ENCODE measurements around the gene XRCC4.
"Not testable (repeated sequence)": the region's sequence is repeated elsewhere in the genome, so short reads cannot be mapped to it uniquely, and the experiment has no call there.

The XRCC4 gene

GRCh38 chr5:83151821-83152220 is 74.5 kb downstream of the XRCC4 start (continued):
- no peak for TF ChIP-seq ZBTB49 (tag by site-specific recombination; IDR thresholded peaks at IDR 0.05; ENCODE audit: low read depth)
- no peak for TF ChIP-seq ZBTB1 (tag by site-specific recombination; IDR thresholded peaks at IDR 0.05)
- TF ChIP-seq ZNF146 (tag by site-specific recombination; IDR thresholded peaks at IDR 0.05), result no peak
- TF ChIP-seq ZNF184 (tag by site-specific recombination; IDR thresholded peaks at IDR 0.05), result no peak
- no peak for TF ChIP-seq ZNF157 (tag by site-specific recombination; IDR thresholded peaks at IDR 0.05)
- no peak for TF ChIP-seq KLF17 (tag by site-specific recombination; IDR thresholded peaks at IDR 0.05)
- no peak for TF ChIP-seq ZBTB17 (tag by site-specific recombination; IDR thresholded peaks at IDR 0.05)
- no peak for TF ChIP-seq BCL6B (tag by site-specific recombination; IDR thresholded peaks at IDR 0.05)
- TF ChIP-seq ZNF488 (tag by site-specific recombination; IDR thresholded peaks at IDR 0.05), result no peak
- TF ChIP-seq ZNF302 (tag by site-specific recombination; IDR thresholded peaks at IDR 0.05; ENCODE audit: low read depth), result no peak
- TF ChIP-seq ZNF473 (tag by site-specific recombination; IDR thresholded peaks at IDR 0.05), result no peak
- no peak for TF ChIP-seq ZNF132 (tag by site-specific recombination; IDR thresholded peaks at IDR 0.05; ENCODE audit: borderline replicate concordance)
- no peak for TF ChIP-seq MYNN (tag by site-specific recombination; IDR thresholded peaks at IDR 0.05; ENCODE audit: borderline replicate concordance)

- H3K9me3 ChIP-seq (ENCODE audit: control insufficient read depth, insufficient read depth, low read depth, low read length); H3K36me3 ChIP-seq (ENCODE audit: control insufficient read depth in 2 of 2, insufficient read depth in 1 of 2, low read length in 2 of 2); H3K4me3 ChIP-seq (ENCODE audit: low read depth, low read length); POLR2A ChIA-PET; CTCF ChIA-PET; H3K27ac ChIP-seq (ENCODE audit: extremely low read depth, low read depth, low read length); H3K4me1 ChIP-seq (ENCODE audit: control insufficient read depth, insufficient read depth, low read length): not testable (repeated sequence)
Measured at GRCh38 chr5:83152996-83153395, 75.6 kb downstream of the XRCC4 start.

- Histone ChIP-seq H3K9me3 (ENCODE audit: control insufficient read depth, insufficient read depth, low read depth, low read length) (no peaks in the 10 kb centered on the region), H3K36me3 (ENCODE audit: control insufficient read depth in 2 of 2, insufficient read depth in 1 of 2, low read length in 2 of 2) (no peaks in the 10 kb centered on the region), H3K27ac (ENCODE audit: extremely low read depth, low read depth, low read length) (no peak overlapping the region), H3K4me3 (ENCODE audit: low read depth, low read length) (no peak overlapping the region), H3K4me1 (ENCODE audit: control insufficient read depth, insufficient read depth, low read length) (no peaks in the 10 kb centered on the region)
- POLR2A ChIA-PET, result no interaction called here
- CTCF ChIA-PET, result no interaction called here
- TF ChIP-seq AEBP2 (tag by site-specific recombination; IDR thresholded peaks at IDR 0.05; ENCODE audit: borderline replicate concordance) (no peak), ZNF354C (tag by site-specific recombination; IDR thresholded peaks at IDR 0.05; ENCODE audit: borderline replicate concordance, low read depth) (no peak), ZNF175 (tag by site-specific recombination; IDR thresholded peaks at IDR 0.05) (no peak), ZSCAN5A (tag by site-specific recombination; IDR thresholded peaks at IDR 0.05) (no peak)
Measured at GRCh38 chr5:83156001-83156400, 78.7 kb downstream of the XRCC4 start.
